Subcutaneous adipose tissue (tissue), 4 donors: Measurements from ENCODE around the gene SLC29A3. TPM values are rescaled to one million over a fixed set of nuclear protein-coding genes. Genes with fewer than 3 reads are reported as not detected.

ENCODE experiments used
- CTCF ChIP-seq: fragments of 450-650 bp; IDR thresholded peaks from one replicate; pipeline ENCODE4 v1.5.1; 2016; ENCODE audit warnings: low read depth, mild to moderate bottlenecking, control low read depth, antibody characterized with exemption, moderate library complexity
- total RNA-seq, 4 donors: library from RNA; depleted of rRNA; stranded (reverse); fragments of >200 nt; gene quantifications; one replicate each; pipeline ENCODE4 v1.1.0, GENCODE V29; 2016

Gene SLC29A3
- total RNA-seq, 4 donors from 2014 or later: 2.6 to 25.8 (median 4.2) TPM

GRCh38 chr10:71297343-71297742 is 21.7 kb upstream of the SLC29A3 start:
- TF ChIP-seq CTCF: no peak

GRCh38 chr10:71299071-71299785 is 19.8 kb upstream of the SLC29A3 start:
- no peak for TF ChIP-seq CTCF

- no peak for TF ChIP-seq CTCF
Observed at GRCh38 chr10:71300555-71301370, 18.3 kb upstream of the SLC29A3 start.

GRCh38 chr10:71301371-71301916 is 17.6 kb upstream of the SLC29A3 start:
- no peak for TF ChIP-seq CTCF

- no peak for TF ChIP-seq CTCF
Observed at GRCh38 chr10:71302451-71302850, 16.6 kb upstream of the SLC29A3 start.

- TF ChIP-seq CTCF: no peak
Observed at GRCh38 chr10:71302874-71303568, 16.0 kb upstream of the SLC29A3 start.

- TF ChIP-seq CTCF: no peak
Observed at GRCh38 chr10:71303569-71303907, 15.5 kb upstream of the SLC29A3 start.
